Measurements from ENCODE around the gene ROR2. TPM values are rescaled to one million over a fixed set of nuclear protein-coding genes. Genes with fewer than 3 reads are reported as not detected.

ROR2 gene
- total and polyA plus RNA-seq, 2 experiments from 2014 or later = 8.1 to 18.8 TPM

DNA sequence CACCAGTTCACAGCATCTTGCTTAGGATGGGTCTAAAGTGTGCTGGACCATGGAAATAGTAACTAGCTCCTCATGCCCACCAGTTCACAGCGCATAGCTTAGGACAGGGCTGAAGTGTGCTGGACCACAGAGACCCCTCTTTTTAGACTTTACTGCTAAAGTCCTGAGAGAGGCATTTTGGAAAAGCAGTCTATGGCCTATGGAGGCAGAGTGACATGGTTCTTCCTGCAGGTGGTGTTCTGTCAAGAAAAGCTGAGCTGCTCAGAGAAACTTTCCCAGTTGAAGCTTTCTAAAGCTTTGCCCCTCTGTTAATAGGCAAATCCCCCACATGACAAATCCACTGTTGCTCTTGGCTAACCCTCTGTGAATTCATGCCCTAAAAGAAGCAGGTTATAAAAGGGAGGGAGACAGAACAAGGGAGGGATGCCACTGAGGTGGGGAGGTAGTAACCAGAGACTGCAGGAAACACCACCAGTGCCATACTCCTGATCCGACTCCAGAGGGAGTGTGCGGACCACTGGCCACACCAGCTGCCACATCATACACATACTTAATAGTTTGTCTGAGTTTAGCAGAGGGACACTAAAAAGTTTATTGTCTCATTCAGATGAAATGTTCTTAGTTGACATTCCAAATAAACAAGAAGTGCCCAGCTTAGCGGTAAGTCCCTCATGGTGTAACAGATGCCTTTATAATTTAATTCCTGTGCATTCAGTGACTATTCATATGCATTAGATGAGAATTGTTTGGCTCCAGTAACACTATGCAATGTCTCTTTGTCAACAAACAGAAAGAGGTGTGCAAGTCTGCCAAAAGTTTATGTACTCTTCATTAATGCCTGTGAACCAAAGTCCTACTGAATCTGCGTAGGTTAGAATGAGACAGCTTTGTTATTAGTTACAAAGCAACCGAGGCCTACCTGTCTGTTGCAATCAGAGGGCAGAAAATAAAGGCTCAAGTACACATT lies 290.2 kb downstream of the ROR2 start (continued):
- TF ChIP-seq ZNF331 (CRISPR knock-in tag; IDR thresholded peaks at IDR 0.05; ENCODE audit: low read depth) = no peak
- no peak for TF ChIP-seq NANOG (IDR thresholded peaks at IDR 0.05; ENCODE audit: borderline replicate concordance)
- TF ChIP-seq JUNB (IDR thresholded peaks at IDR 0.05; ENCODE audit: unreplicated experiment) = no peak

DNA sequence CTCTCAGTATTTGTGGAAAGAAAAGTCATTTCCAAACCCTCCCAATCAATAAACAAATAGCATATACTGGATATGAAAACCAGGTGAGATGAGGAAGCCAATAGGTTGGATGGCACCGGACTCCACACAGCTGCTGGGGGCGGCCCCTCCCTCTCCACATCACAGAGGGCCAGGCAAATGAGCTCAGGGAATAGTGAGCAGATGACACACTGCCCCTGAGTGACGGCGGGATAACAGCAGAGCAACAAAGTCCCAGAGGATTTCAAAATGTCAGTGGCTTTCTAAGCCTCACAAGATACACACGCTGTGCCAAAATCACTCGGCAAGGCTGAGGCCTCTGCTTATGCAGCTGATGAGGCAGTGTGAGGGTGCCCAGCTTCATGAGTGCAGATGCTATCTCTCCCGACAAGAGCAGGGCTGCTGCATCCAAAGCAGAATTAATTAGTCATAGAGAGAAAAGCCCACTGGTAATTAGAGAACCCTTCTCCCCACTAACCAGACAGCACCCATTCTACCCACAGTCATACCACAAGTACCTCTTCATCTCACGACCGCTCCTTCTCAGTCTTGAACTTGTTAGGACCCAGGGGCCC lies 291.4 kb downstream of the ROR2 start:
- Histone ChIP-seq H3K4me2 (no peak overlapping the region), H2AFZ (no peak overlapping the region), H3K36me3 (ENCODE audit: insufficient read depth) (no peaks in the 10 kb centered on the region), H3K27me3 (ENCODE audit: insufficient read depth) (no peaks in the 10 kb centered on the region), H3K4me1 (ENCODE audit: insufficient read depth) (0 out of 2 replicates have a peak, but pooled peaks cover 7% of the 10 kb centered on the region), H3K9me2 (ENCODE audit: insufficient read depth) (no peaks in the 10 kb centered on the region), H3K4me3 (no peak overlapping the region), H3K27ac (ENCODE audit: low read depth) (no peak overlapping the region), H3F3A (replicated peaks; ENCODE audit: low read depth) (no peaks in the 10 kb centered on the region), H4K20me1 (replicated peaks; ENCODE audit: insufficient read depth) (no peaks in the 10 kb centered on the region), H3K79me2 (replicated peaks; ENCODE audit: insufficient read depth) (no peaks in the 10 kb centered on the region)
- ATAC-seq (no peak), DNase-seq (ENCODE audit: low spot score) (no peak)
- Mint-ChIP-seq H3K27ac (no peak overlapping the region), H3K4me3 (no peak overlapping the region), H3K4me1 (no peaks in the 10 kb centered on the region; the same call in 1 of the 3 replicates), H3K27me3 (ENCODE audit: insufficient read depth, low read depth, poor library complexity) (peaks cover 2% of the 10 kb centered on the region), H3K36me3 (ENCODE audit: low read depth) (no peaks in the 10 kb centered on the region), H3K9me3 (no peaks in the 10 kb centered on the region; the same call in 2 of the 3 replicates)
- TF ChIP-seq, protein P1, sequence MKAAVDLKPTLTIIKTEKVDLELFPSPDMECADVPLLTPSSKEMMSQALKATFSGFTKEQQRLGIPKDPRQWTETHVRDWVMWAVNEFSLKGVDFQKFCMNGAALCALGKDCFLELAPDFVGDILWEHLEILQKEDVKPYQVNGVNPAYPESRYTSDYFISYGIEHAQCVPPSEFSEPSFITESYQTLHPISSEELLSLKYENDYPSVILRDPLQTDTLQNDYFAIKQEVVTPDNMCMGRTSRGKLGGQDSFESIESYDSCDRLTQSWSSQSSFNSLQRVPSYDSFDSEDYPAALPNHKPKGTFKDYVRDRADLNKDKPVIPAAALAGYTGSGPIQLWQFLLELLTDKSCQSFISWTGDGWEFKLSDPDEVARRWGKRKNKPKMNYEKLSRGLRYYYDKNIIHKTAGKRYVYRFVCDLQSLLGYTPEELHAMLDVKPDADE (IDR thresholded peaks at IDR 0.05) = no peak
- no peak for TF ChIP-seq EZH2 (IDR thresholded peaks at IDR 0.05; ENCODE audit: low read depth, unreplicated experiment)
- no peak for TF ChIP-seq EZH2phosphoT487 (IDR thresholded peaks at IDR 0.05; ENCODE audit: unreplicated experiment)
- no peak for TF ChIP-seq POLR2AphosphoS5 (IDR thresholded peaks at IDR 0.05; ENCODE audit: low read depth)
- no peak for TF ChIP-seq NANOG (IDR thresholded peaks at IDR 0.05; ENCODE audit: borderline replicate concordance)
- no peak for TF ChIP-seq ZNF114 (CRISPR knock-in tag; IDR thresholded peaks at IDR 0.05)
- TF ChIP-seq STAT1 (IDR thresholded peaks at IDR 0.05; ENCODE audit: unreplicated experiment) = no peak
- TF ChIP-seq, protein P2, sequence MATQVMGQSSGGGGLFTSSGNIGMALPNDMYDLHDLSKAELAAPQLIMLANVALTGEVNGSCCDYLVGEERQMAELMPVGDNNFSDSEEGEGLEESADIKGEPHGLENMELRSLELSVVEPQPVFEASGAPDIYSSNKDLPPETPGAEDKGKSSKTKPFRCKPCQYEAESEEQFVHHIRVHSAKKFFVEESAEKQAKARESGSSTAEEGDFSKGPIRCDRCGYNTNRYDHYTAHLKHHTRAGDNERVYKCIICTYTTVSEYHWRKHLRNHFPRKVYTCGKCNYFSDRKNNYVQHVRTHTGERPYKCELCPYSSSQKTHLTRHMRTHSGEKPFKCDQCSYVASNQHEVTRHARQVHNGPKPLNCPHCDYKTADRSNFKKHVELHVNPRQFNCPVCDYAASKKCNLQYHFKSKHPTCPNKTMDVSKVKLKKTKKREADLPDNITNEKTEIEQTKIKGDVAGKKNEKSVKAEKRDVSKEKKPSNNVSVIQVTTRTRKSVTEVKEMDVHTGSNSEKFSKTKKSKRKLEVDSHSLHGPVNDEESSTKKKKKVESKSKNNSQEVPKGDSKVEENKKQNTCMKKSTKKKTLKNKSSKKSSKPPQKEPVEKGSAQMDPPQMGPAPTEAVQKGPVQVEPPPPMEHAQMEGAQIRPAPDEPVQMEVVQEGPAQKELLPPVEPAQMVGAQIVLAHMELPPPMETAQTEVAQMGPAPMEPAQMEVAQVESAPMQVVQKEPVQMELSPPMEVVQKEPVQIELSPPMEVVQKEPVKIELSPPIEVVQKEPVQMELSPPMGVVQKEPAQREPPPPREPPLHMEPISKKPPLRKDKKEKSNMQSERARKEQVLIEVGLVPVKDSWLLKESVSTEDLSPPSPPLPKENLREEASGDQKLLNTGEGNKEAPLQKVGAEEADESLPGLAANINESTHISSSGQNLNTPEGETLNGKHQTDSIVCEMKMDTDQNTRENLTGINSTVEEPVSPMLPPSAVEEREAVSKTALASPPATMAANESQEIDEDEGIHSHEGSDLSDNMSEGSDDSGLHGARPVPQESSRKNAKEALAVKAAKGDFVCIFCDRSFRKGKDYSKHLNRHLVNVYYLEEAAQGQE (IDR thresholded peaks at IDR 0.05; ENCODE audit: unreplicated experiment) = no peak
- no peak for TF ChIP-seq ZNF331 (CRISPR knock-in tag; IDR thresholded peaks at IDR 0.05; ENCODE audit: low read depth)
- TF ChIP-seq CREB1 (CRISPR knock-in tag; IDR thresholded peaks at IDR 0.05; ENCODE audit: low read depth) = no peak
- TF ChIP-seq, protein P3, sequence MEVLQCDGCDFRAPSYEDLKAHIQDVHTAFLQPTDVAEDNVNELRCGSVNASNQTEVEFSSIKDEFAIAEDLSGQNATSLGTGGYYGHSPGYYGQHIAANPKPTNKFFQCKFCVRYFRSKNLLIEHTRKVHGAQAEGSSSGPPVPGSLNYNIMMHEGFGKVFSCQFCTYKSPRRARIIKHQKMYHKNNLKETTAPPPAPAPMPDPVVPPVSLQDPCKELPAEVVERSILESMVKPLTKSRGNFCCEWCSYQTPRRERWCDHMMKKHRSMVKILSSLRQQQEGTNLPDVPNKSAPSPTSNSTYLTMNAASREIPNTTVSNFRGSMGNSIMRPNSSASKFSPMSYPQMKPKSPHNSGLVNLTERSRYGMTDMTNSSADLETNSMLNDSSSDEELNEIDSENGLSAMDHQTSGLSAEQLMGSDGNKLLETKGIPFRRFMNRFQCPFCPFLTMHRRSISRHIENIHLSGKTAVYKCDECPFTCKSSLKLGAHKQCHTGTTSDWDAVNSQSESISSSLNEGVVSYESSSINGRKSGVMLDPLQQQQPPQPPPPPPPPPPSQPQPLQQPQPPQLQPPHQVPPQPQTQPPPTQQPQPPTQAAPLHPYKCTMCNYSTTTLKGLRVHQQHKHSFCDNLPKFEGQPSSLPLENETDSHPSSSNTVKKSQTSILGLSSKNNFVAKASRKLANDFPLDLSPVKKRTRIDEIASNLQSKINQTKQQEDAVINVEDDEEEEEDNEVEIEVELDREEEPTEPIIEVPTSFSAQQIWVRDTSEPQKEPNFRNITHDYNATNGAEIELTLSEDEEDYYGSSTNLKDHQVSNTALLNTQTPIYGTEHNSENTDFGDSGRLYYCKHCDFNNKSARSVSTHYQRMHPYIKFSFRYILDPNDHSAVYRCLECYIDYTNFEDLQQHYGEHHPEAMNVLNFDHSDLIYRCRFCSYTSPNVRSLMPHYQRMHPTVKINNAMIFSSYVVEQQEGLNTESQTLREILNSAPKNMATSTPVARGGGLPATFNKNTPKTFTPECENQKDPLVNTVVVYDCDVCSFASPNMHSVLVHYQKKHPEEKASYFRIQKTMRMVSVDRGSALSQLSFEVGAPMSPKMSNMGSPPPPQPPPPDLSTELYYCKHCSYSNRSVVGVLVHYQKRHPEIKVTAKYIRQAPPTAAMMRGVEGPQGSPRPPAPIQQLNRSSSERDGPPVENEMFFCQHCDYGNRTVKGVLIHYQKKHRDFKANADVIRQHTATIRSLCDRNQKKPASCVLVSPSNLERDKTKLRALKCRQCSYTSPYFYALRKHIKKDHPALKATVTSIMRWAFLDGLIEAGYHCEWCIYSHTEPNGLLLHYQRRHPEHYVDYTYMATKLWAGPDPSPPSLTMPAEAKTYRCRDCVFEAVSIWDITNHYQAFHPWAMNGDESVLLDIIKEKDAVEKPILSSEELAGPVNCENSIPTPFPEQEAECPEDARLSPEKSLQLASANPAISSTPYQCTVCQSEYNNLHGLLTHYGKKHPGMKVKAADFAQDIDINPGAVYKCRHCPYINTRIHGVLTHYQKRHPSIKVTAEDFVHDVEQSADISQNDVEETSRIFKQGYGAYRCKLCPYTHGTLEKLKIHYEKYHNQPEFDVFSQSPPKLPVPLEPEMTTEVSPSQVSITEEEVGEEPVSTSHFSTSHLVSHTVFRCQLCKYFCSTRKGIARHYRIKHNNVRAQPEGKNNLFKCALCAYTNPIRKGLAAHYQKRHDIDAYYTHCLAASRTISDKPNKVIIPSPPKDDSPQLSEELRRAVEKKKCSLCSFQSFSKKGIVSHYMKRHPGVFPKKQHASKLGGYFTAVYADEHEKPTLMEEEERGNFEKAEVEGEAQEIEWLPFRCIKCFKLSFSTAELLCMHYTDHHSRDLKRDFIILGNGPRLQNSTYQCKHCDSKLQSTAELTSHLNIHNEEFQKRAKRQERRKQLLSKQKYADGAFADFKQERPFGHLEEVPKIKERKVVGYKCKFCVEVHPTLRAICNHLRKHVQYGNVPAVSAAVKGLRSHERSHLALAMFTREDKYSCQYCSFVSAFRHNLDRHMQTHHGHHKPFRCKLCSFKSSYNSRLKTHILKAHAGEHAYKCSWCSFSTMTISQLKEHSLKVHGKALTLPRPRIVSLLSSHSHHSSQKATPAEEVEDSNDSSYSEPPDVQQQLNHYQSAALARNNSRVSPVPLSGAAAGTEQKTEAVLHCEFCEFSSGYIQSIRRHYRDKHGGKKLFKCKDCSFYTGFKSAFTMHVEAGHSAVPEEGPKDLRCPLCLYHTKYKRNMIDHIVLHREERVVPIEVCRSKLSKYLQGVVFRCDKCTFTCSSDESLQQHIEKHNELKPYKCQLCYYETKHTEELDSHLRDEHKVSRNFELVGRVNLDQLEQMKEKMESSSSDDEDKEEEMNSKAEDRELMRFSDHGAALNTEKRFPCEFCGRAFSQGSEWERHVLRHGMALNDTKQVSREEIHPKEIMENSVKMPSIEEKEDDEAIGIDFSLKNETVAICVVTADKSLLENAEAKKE (CRISPR knock-in tag; IDR thresholded peaks at IDR 0.05) = no peak

Data from GM23338 (cell line).